ENCODE data around the gene DCST2. TPM values are rescaled to one million over a fixed set of nuclear protein-coding genes. Genes with fewer than 3 reads are reported as not detected.

Gene DCST2
- total RNA-seq, 4 donors from 2014 or later, result 0.36 to 0.79 (median 0.38) TPM; not detected in 1

- TF ChIP-seq, protein P1, sequence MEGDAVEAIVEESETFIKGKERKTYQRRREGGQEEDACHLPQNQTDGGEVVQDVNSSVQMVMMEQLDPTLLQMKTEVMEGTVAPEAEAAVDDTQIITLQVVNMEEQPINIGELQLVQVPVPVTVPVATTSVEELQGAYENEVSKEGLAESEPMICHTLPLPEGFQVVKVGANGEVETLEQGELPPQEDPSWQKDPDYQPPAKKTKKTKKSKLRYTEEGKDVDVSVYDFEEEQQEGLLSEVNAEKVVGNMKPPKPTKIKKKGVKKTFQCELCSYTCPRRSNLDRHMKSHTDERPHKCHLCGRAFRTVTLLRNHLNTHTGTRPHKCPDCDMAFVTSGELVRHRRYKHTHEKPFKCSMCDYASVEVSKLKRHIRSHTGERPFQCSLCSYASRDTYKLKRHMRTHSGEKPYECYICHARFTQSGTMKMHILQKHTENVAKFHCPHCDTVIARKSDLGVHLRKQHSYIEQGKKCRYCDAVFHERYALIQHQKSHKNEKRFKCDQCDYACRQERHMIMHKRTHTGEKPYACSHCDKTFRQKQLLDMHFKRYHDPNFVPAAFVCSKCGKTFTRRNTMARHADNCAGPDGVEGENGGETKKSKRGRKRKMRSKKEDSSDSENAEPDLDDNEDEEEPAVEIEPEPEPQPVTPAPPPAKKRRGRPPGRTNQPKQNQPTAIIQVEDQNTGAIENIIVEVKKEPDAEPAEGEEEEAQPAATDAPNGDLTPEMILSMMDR (IDR thresholded peaks at IDR 0.05), result no peak
- DNase-seq (ENCODE audit: low spot score) (no peak), ATAC-seq (ENCODE audit: low FRiP score) (no peak)
Observed at GRCh38 chr1:155014709-155015508, 18.7 kb downstream of the DCST2 start.

DNA sequence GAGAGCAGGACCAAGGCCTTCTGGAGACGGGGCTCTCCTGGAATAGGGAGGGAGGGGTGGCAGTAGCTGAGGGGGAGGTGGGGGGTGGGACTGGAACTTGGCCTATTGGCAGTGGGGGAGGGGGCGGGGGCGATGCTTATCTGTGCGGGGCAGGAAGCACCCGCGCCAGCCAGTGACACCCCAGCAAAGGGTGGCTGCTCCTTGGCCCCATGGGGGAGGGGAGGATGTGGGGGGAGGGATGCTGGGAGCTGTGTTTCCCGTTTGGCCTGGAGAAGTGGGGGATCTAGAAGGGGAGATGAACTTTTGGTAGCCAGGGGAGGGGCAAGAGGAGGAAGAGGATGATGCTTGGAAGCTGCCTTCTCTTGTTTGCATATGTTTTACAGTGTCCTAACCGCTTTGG lies 19.9 kb downstream of the DCST2 start:
- ATAC-seq (ENCODE audit: low FRiP score) (no peak), DNase-seq (ENCODE audit: low spot score) (no peak)
- TF ChIP-seq, protein P1 (IDR thresholded peaks at IDR 0.05), result no peak

- TF ChIP-seq, protein P1 (IDR thresholded peaks at IDR 0.05), result no peak
- ATAC-seq (ENCODE audit: low FRiP score) (no peak), DNase-seq (ENCODE audit: low spot score) (no peak)
Observed at GRCh38 chr1:155012776-155013602, 20.6 kb downstream of the DCST2 start.

DNA sequence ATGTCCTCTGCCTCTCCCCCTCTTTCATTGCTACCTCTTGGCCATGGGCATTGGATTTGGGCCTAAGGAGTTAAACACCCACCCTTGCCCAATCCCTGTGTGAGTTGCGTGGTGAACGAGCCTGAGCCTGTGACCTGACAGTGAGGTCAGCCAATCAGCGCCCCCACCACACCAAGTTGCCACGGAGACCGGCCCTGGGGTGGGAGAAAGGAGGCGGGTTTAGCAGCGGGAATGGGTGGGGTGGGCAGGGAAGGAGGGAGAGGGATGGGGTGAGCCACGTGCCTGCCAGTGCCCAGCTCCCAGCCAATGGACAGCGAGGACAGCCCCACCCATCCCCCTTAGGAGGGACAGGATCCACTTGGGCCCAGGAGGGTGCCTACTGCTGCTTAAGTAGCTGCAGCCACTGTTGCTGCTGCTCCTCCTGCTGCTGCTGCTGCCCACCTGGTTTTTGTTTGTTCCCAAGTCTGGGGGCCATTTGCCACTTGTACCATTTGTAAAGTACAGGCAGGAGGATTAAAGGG lies 21.5 kb downstream of the DCST2 start:
- peak; percentile 63 for DNase-seq (ENCODE audit: low spot score)
- peak; percentile 74 for ATAC-seq (ENCODE audit: low FRiP score)
- TF ChIP-seq, protein P1 (IDR thresholded peaks at IDR 0.05), result no peak

- ATAC-seq (ENCODE audit: low FRiP score) (no peak), DNase-seq (ENCODE audit: low spot score) (no peak)
- TF ChIP-seq, protein P1 (IDR thresholded peaks at IDR 0.05), result no peak
Observed at GRCh38 chr1:155011437-155012025, 22.1 kb downstream of the DCST2 start.

GRCh38 chr1:155011004-155011416 lies 22.6 kb downstream of the DCST2 start:
- TF ChIP-seq, protein P1 (IDR thresholded peaks at IDR 0.05), result no peak
- no peak for DNase-seq (ENCODE audit: low spot score)
- no peak for ATAC-seq (ENCODE audit: low FRiP score)

Measured in omental fat pad (tissue), 4 donors.